GM12878 (cell line): Measurements from ENCODE around the gene KIF25. TPM values are rescaled to one million over a fixed set of nuclear protein-coding genes. Genes with fewer than 3 reads are reported as not detected.

Experiments
- ATAC-seq: fragments of 200-7000 bp; cut with Tn5 transposase; 3 replicates; pipeline ENCODE4 v1.9.1; 2020; ENCODE audit warnings: mild to moderate bottlenecking, moderate library complexity
- BruUV-seq: library from RNA; stranded (reverse); fragments of 400-500 nt; replicated peaks from 2 replicates; lab custom pipeline; 2021; lab: Mats Ljungman, UMichigan
- CTCF ChIA-PET: fragments of 300-600 bp; sonication (Branson Sonifier 250); formaldehyde crosslinking; extraction: SDS; loops from one replicate; lab custom pipeline; 2021; ENCODE audit warnings: inconsistent platforms; lab: Yijun Ruan, JAX
- POLR2A ChIA-PET: fragments of 350-600 bp; formaldehyde crosslinking; extraction: SDS; loops from one replicate; lab custom pipeline; 2021; ENCODE audit warnings: inconsistent platforms; lab: Charles Lee
- RAD21 ChIA-PET: fragments of 300-600 bp; sonication (Branson Sonifier 250); formaldehyde crosslinking; loops from one replicate; lab custom pipeline; 2023; ENCODE audit warnings: antibody characterized with exemption; ENCODE audit not compliant: unreplicated experiment; lab: Charles Lee
- SMC1A ChIA-PET: fragments of 300-600 bp; sonication (Branson Sonifier 250); formaldehyde crosslinking; loops from one replicate; lab custom pipeline; 2023; ENCODE audit not compliant: unreplicated experiment, uncharacterized antibody; lab: Charles Lee
- DNase-seq: peaks from one replicate; pipeline ENCODE4 v3.0.0-alpha.2; 2011; ENCODE audit warnings: low read depth, low spot score
- FAIRE-seq: peaks from 3 replicates; lab custom pipeline; 2011; peaks lifted over from hg19 to GRCh38; lab: Jason Lieb, UNC
- H2AFZ ChIP-seq: 2 replicates; pipeline ENCODE4 v1.6.0; 2011; ENCODE audit warnings: low read depth, low read length, control low read depth; ENCODE audit not compliant: control insufficient read depth
- H3K27ac ChIP-seq: 2 replicates; pipeline ENCODE4 v1.5.1; 2011; ENCODE audit warnings: control low read depth; ENCODE audit not compliant: control insufficient read depth, insufficient read depth
- H3K27me3 ChIP-seq, 2 experiments: replicated peaks in 1 of 2; 2 replicates each; pipeline versions ENCODE4 v1.6.0 to v1.6.1; 2011; ENCODE audit warnings: low read length in 1 of 2; ENCODE audit not compliant: control insufficient read depth in 2 of 2, insufficient read depth in 2 of 2
- H3K36me3 ChIP-seq, 2 experiments: 2 replicates each; pipeline ENCODE4 v1.5.1; 2011; ENCODE audit warnings: low read length in 1 of 2; ENCODE audit not compliant: control insufficient read depth in 2 of 2, insufficient read depth in 2 of 2
- H3K4me1 ChIP-seq: 2 replicates; pipeline ENCODE4 v1.6.1; 2011; ENCODE audit warnings: mild to moderate bottlenecking, low read length, moderate library complexity, mixed read lengths; ENCODE audit not compliant: control insufficient read depth, insufficient read depth
- H3K4me2 ChIP-seq: 2 replicates; pipeline ENCODE4 v1.6.0; 2011; ENCODE audit warnings: control low read depth; ENCODE audit not compliant: control insufficient read depth, insufficient read depth
- H3K4me3 ChIP-seq: fragments of 200-600 bp; sonication (generic); 2 replicates; pipeline ENCODE4 v1.5.1; 2016
- H3K79me2 ChIP-seq: 2 replicates; pipeline ENCODE4 v1.6.0; 2011; ENCODE audit warnings: low read length; ENCODE audit not compliant: control insufficient read depth, insufficient read depth
- H3K9ac ChIP-seq: 2 replicates; pipeline ENCODE4 v1.8.0; 2011; ENCODE audit warnings: low read length, control low read depth, mixed read lengths; ENCODE audit not compliant: control insufficient read depth, insufficient read depth
- H3K9me3 ChIP-seq: replicated peaks from 3 replicates; pipeline ENCODE4 v1.5.1; 2011; ENCODE audit warnings: mild to moderate bottlenecking, low read length; ENCODE audit not compliant: control insufficient read depth, insufficient read depth
- H4K20me1 ChIP-seq: 2 replicates; pipeline ENCODE4 v1.6.0; 2011; ENCODE audit not compliant: control insufficient read depth, insufficient read depth
- CBX3 ChIP-seq: fragments of 200-600 bp; sonication (generic); IDR thresholded peaks from 2 replicates; pipeline ENCODE4 v1.6.1; 2016; ENCODE audit warnings: low read depth, borderline replicate concordance
- CEBPZ ChIP-seq: fragments of 150-350 bp; IDR thresholded peaks from 2 replicates; pipeline ENCODE4 v1.6.1; 2016; ENCODE audit warnings: low read depth, low read length
- HDAC2 ChIP-seq: fragments of 200-600 bp; sonication (generic); IDR thresholded peaks from 2 replicates; pipeline ENCODE4 v1.6.1; 2017
- IKZF2 ChIP-seq, 2 experiments: fragments of 450-650 bp; IDR thresholded peaks; 2 replicates each; pipeline ENCODE4 v1.6.1; 2017; ENCODE audit warnings: mild to moderate bottlenecking in 2 of 2, moderate library complexity in 2 of 2
- MYB ChIP-seq: fragments of 150-350 bp; IDR thresholded peaks from 2 replicates; pipeline ENCODE4 v1.6.1; 2014; ENCODE audit warnings: mild to moderate bottlenecking, low read depth, low read length, borderline replicate concordance
- NRF1 ChIP-seq: conservative IDR thresholded peaks from 2 replicates; pipeline ENCODE4 v1.6.1; 2011; ENCODE audit warnings: mild to moderate bottlenecking, low read depth, low read length, improper control_type of control experiment
- PAX8 ChIP-seq: fragments of 450-650 bp; IDR thresholded peaks from 2 replicates; pipeline ENCODE4 v1.6.1; 2017; ENCODE audit warnings: mild to moderate bottlenecking, moderate library complexity
- POLR2AphosphoS5 ChIP-seq: IDR thresholded peaks from 2 replicates; pipeline ENCODE4 v1.6.1; 2011; ENCODE audit warnings: mild to moderate bottlenecking, low read length, inconsistent platforms
- STAT3 ChIP-seq: IDR thresholded peaks from 2 replicates; pipeline ENCODE4 v1.6.1; 2011; ENCODE audit warnings: low read depth, low read length, improper control_type of control experiment
- SUZ12 ChIP-seq: fragments of 200-600 bp; sonication (generic); IDR thresholded peaks from one replicate; pipeline ENCODE4 v1.6.1; 2018; ENCODE audit warnings: antibody characterized with exemption, mild to moderate bottlenecking; ENCODE audit not compliant: unreplicated experiment
- TCF12 ChIP-seq: IDR thresholded peaks from 2 replicates; pipeline ENCODE4 v1.6.1; 2011; ENCODE audit warnings: low read depth, mild to moderate bottlenecking, low read length
- ZNF274 ChIP-seq: IDR thresholded peaks from one replicate; pipeline ENCODE4 v1.8.0; 2011; ENCODE audit not compliant: insufficient read length, insufficient read depth
- ZNF384 ChIP-seq: IDR thresholded peaks from 2 replicates; pipeline ENCODE4 v1.6.1; 2012; ENCODE audit warnings: low read depth, mild to moderate bottlenecking, low read length, improper control_type of control experiment, borderline replicate concordance
- ZNF687 ChIP-seq: fragments of 450-650 bp; IDR thresholded peaks from 2 replicates; pipeline ENCODE4 v1.6.1; 2017; ENCODE audit warnings: mild to moderate bottlenecking, moderate library complexity
- WGBS: methylation state at CpG from one replicate; pipeline ENCODE4 v1.1.6; 2016; ENCODE audit warnings: low lambda C conversion rate; ENCODE audit not compliant: insufficient replicate concordance, insufficient coverage; ENCODE audit errors: missing lambda C conversion rate; 5-methylcytosine and 5-hydroxymethylcytosine counted together
- in situ Hi-C: fragments of 300-500 bp; cut with MboI; formaldehyde crosslinking; loops from 9 replicates; pipeline ENCODE4 v1.14.3; 2018; ENCODE audit warnings: mixed read lengths
- intact Hi-C: fragments of 100-400 bp; cut with micrococcal nuclease; formaldehyde crosslinking; loops from one replicate; pipeline ENCODE4 v1.14.2; 2022; ENCODE audit not compliant: unreplicated experiment
- polyA plus RNA-seq, 11 experiments: library from polyadenylated mRNA; depleted of rRNA in 4 of 11; unstranded in 6 of 11; stranded (reverse) in 5 of 11; fragments of >200 nt; fragmentation: Nextera tagmentation in 4 of 11; fragmentation: Illumina TruSeq in 1 of 11; extraction: Ambion mirVana in 4 of 11; extraction: Trizol in 1 of 11; gene quantifications; 1 replicate in 1 of 11; 2 replicates in 10 of 11; pipeline versions ENCODE4 v1.2.1 to v1.2.3, GENCODE V29; 2011 to 2016; ENCODE audit warnings: inconsistent platforms in 2 of 11, missing spikeins in 2 of 11, low read depth in 1 of 11
- total RNA-seq, 4 experiments: library from RNA; depleted of rRNA in 3 of 4; stranded (reverse); fragments of >200 nt in 3 of 4; fragmentation: Illumina TruSeq in 1 of 4; extraction: Trizol in 1 of 4; gene quantifications; 2 replicates each; pipeline versions ENCODE4 v1.2.1 to v1.2.3, GENCODE V29; 2013 to 2021
- TF ChIP-seq, protein P1 (sequence below): fragments of 450-650 bp; IDR thresholded peaks from 2 replicates; pipeline ENCODE4 v1.6.1; 2016; ENCODE audit warnings: mild to moderate bottlenecking

KIF25 gene
- total and polyA plus RNA-seq, 10 of the 15 experiments (the other 5 are each of a cell fraction or from before 2014, with no cell fraction given), result not detected

DNA sequence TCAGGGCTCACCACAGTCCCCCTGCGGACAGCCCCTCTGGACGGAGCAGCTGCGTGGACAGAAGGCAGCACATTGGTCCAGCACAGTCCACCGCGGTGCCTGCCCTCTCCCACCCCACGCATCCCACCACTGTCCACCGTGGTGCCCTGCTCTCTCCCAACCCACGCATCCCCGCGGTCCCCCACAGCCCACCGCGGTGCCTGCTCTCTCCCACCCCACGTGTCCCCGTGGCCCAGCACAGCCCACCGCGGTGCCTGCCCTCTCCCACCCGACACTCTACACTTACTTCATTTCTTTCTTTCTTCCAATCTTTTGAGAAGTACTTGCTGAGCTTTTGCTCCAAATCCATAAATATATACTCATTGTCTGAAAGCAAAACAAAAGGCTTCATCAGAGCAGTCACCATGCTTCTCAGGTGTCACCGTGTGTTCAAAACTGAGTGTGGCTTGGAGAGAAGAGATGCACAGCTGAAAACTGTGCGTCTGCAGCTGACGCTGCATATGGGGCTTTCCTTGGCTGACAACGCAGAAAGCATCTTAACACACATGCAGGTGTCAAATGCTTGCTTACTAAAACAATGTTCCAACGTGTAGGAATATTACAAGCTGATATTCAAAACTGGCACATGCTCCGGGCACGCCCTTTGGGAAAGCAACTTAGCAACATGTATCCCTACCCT is 69.7 kb downstream of the KIF25 start (continued):
- TF ChIP-seq, protein P1, sequence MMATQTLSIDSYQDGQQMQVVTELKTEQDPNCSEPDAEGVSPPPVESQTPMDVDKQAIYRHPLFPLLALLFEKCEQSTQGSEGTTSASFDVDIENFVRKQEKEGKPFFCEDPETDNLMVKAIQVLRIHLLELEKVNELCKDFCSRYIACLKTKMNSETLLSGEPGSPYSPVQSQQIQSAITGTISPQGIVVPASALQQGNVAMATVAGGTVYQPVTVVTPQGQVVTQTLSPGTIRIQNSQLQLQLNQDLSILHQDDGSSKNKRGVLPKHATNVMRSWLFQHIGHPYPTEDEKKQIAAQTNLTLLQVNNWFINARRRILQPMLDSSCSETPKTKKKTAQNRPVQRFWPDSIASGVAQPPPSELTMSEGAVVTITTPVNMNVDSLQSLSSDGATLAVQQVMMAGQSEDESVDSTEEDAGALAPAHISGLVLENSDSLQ, result no peak
- TF ChIP-seq HDAC2, result no peak

- H3K4me1 ChIP-seq, result no peaks in the 10 kb centered on the region
- FAIRE-seq (no peak), ATAC-seq (no peak), DNase-seq (no peak)
- H3K79me2 ChIP-seq, result no peaks in the 10 kb centered on the region
- 1% methylated on average over 7 of the region's 7 CpGs for WGBS
- no peaks in the 10 kb centered on the region for H3K36me3 ChIP-seq
- RAD21 ChIA-PET, result no interaction called here
- no peaks in the 10 kb centered on the region for H3K27me3 ChIP-seq
- no peaks in the 10 kb centered on the region for H3K9me3 ChIP-seq
- TF ChIP-seq MYB (no peak), SUZ12 (no peak), NRF1 (no peak), TCF12 (no peak), PAX8 (no peak), ZNF687 (no peak), ZNF384 (no peak), IKZF2 (IDR thresholded peaks at IDR 0.05) (no peak), CBX3 (no peak), CEBPZ (no peak), STAT3 (no peak), POLR2AphosphoS5 (no peak), ZNF274 (no peak)
- TF ChIP-seq, all 136 proteins: peak for 0
- H2AFZ ChIP-seq, result no peak overlapping the region
- ChIA-PET SMC1A (no interaction called here), POLR2A (no interaction called here), CTCF (no interaction called here)
- intact Hi-C loops, result no loop called here
- in situ Hi-C loops, result no loop called here
- H3K4me2 ChIP-seq, result no peak overlapping the region
- no peak overlapping the region for H3K4me3 ChIP-seq
- no peaks in the 10 kb centered on the region for H4K20me1 ChIP-seq
- no TSS peak for BruUV-seq
- H3K27ac ChIP-seq, result no peak overlapping the region
- no peak overlapping the region for H3K9ac ChIP-seq
These were observed 73.3 kb downstream of the KIF25 start for GRCh38 chr6:168070804-168071203.
